H9 (cell line): ENCODE results near the gene DNLZ. TPM values are rescaled to one million over a fixed set of nuclear protein-coding genes. Genes with fewer than 3 reads are reported as not detected.

Experiments used
- DNase-seq: peaks from one replicate; pipeline ENCODE4 v3.0.0-alpha.2; 2017
- H2AFZ ChIP-seq: one replicate; pipeline ENCODE4 v1.6.1; 2013; ENCODE audit warnings: mild to moderate bottlenecking, low read length, control low read depth, moderate library complexity
- H2AK5ac ChIP-seq: 2 replicates; pipeline ENCODE4 v1.6.1; 2013; ENCODE audit warnings: low read length, control low read depth, mixed read lengths; ENCODE audit not compliant: insufficient read length
- H2BK120ac ChIP-seq: one replicate; pipeline ENCODE4 v1.6.1; 2013; ENCODE audit warnings: low read depth, mild to moderate bottlenecking, low read length, control low read depth, inconsistent platforms; ENCODE audit not compliant: poor library complexity, severe bottlenecking
- H2BK12ac ChIP-seq: 2 replicates; pipeline ENCODE4 v1.6.1; 2013; ENCODE audit warnings: low read length, control low read depth, mixed read lengths, low read depth; ENCODE audit not compliant: insufficient read length
- H2BK15ac ChIP-seq: 2 replicates; pipeline ENCODE4 v1.6.1; 2013; ENCODE audit warnings: low read depth, low read length, control low read depth
- H2BK20ac ChIP-seq: one replicate; pipeline ENCODE4 v1.6.1; 2013; ENCODE audit warnings: low read depth, mild to moderate bottlenecking, low read length, control low read depth, inconsistent platforms; ENCODE audit not compliant: poor library complexity, severe bottlenecking
- H2BK5ac ChIP-seq: 2 replicates; pipeline ENCODE4 v1.6.1; 2013; ENCODE audit warnings: low read length, control low read depth, mixed read lengths; ENCODE audit not compliant: insufficient read length
- H3K14ac ChIP-seq: 2 replicates; pipeline ENCODE4 v1.6.1; 2013; ENCODE audit warnings: low read length, control low read depth; ENCODE audit not compliant: insufficient read depth
- H3K18ac ChIP-seq: 2 replicates; pipeline ENCODE4 v1.6.1; 2013; ENCODE audit warnings: low read depth, mild to moderate bottlenecking, mixed read lengths, low read length, control low read depth; ENCODE audit not compliant: insufficient read length
- H3K23ac ChIP-seq: 2 replicates; pipeline ENCODE4 v1.6.1; 2013; ENCODE audit warnings: low read length, control low read depth, mixed read lengths, low read depth; ENCODE audit not compliant: insufficient read length
- H3K23me2 ChIP-seq: 2 replicates; pipeline ENCODE4 v1.6.1; 2013; ENCODE audit warnings: low read depth, mild to moderate bottlenecking, mixed read lengths, low read length, control low read depth; ENCODE audit not compliant: insufficient read length, poor library complexity, severe bottlenecking
- H3K27ac ChIP-seq: 2 replicates; pipeline ENCODE4 v1.5.1; 2013; ENCODE audit warnings: low read length, control low read depth, mixed read lengths, low read depth; ENCODE audit not compliant: insufficient read length
- H3K27me3 ChIP-seq: 2 replicates; pipeline ENCODE4 v1.6.1; 2013; ENCODE audit warnings: low read length, control low read depth, inconsistent platforms; ENCODE audit not compliant: insufficient read depth
- H3K4ac ChIP-seq: 2 replicates; pipeline ENCODE4 v1.6.1; 2013; ENCODE audit warnings: low read depth, mild to moderate bottlenecking, control low read depth, inconsistent platforms, low read length, moderate library complexity
- H3K4me1 ChIP-seq: 2 replicates; pipeline ENCODE4 v1.6.1; 2013; ENCODE audit warnings: low read length, control low read depth, inconsistent platforms; ENCODE audit not compliant: insufficient read depth
- H3K4me2 ChIP-seq: 2 replicates; pipeline ENCODE4 v1.6.1; 2013; ENCODE audit warnings: low read length, control low read depth, mixed read lengths; ENCODE audit not compliant: insufficient read length, insufficient read depth
- H3K56ac ChIP-seq: 2 replicates; pipeline ENCODE4 v1.6.1; 2013; ENCODE audit warnings: low read depth, mild to moderate bottlenecking, mixed read lengths, low read length, control low read depth; ENCODE audit not compliant: insufficient read length
- H3K79me1 ChIP-seq: 2 replicates; pipeline ENCODE4 v1.6.1; 2013; ENCODE audit warnings: low read depth, mild to moderate bottlenecking, moderate library complexity, low read length, control low read depth, inconsistent platforms; ENCODE audit not compliant: insufficient read depth, poor library complexity, severe bottlenecking
- H3K79me2 ChIP-seq: 2 replicates; pipeline ENCODE4 v1.6.1; 2013; ENCODE audit warnings: low read length, control low read depth, inconsistent platforms; ENCODE audit not compliant: insufficient read depth
- H3K9ac ChIP-seq: 2 replicates; pipeline ENCODE4 v1.6.1; 2013; ENCODE audit warnings: low read length, control low read depth, mixed read lengths; ENCODE audit not compliant: insufficient read length; ENCODE audit errors: extremely low read depth
- H3K9me3 ChIP-seq: one replicate; pipeline ENCODE4 v1.6.1; 2013; ENCODE audit warnings: low read depth, low read length, inconsistent platforms; ENCODE audit not compliant: control insufficient read depth
- H3T11ph ChIP-seq: one replicate; pipeline ENCODE4 v1.6.1; 2013; ENCODE audit warnings: mild to moderate bottlenecking, low read length, control low read depth, inconsistent platforms
- H4K20me1 ChIP-seq: one replicate; pipeline ENCODE4 v1.6.1; 2013; ENCODE audit not compliant: control insufficient read depth, insufficient read length, insufficient read depth
- H4K5ac ChIP-seq: 2 replicates; pipeline ENCODE4 v1.6.1; 2013; ENCODE audit warnings: low read depth, mild to moderate bottlenecking, mixed read lengths, low read length, control low read depth; ENCODE audit not compliant: insufficient read length
- H4K8ac ChIP-seq: replicated peaks from 2 replicates; pipeline ENCODE4 v1.6.1; 2013; ENCODE audit warnings: low read length, control low read depth, mixed read lengths, low read depth; ENCODE audit not compliant: insufficient read length
- H4K91ac ChIP-seq: 2 replicates; pipeline ENCODE4 v1.6.1; 2013; ENCODE audit warnings: low read depth, mild to moderate bottlenecking, moderate library complexity, mixed read lengths, low read length, control low read depth; ENCODE audit not compliant: insufficient read length
- H3K27ac Mint-ChIP-seq, 3 experiments: 2 replicates in 2 of 3; 3 replicates in 1 of 3; pipeline ENCODE4 v1.8.0; 2020 to 2021; ENCODE audit warnings: mixed read lengths in 3 of 3, mild to moderate bottlenecking in 1 of 3, moderate library complexity in 1 of 3
- H3K27me3 Mint-ChIP-seq: 2 replicates; pipeline ENCODE4 v1.8.0; 2021; ENCODE audit warnings: low read depth, mild to moderate bottlenecking, moderate library complexity, mixed read lengths
- H3K36me3 Mint-ChIP-seq, 3 experiments: 2 replicates in 2 of 3; 3 replicates in 1 of 3; pipeline ENCODE4 v1.8.0; 2020 to 2021; ENCODE audit warnings: low read depth in 3 of 3, mixed read lengths in 3 of 3; ENCODE audit not compliant: insufficient read depth in 1 of 3
- H3K4me1 Mint-ChIP-seq, 2 experiments: 2 replicates each; pipeline ENCODE4 v1.8.0; 2020; ENCODE audit warnings: mixed read lengths in 2 of 2
- H3K4me3 Mint-ChIP-seq, 2 experiments: 2 replicates in 1 of 2; 3 replicates in 1 of 2; pipeline ENCODE4 v1.8.0; 2020 to 2021; ENCODE audit warnings: mild to moderate bottlenecking in 2 of 2, mixed read lengths in 2 of 2, moderate library complexity in 1 of 2
- H3K9me3 Mint-ChIP-seq, 2 experiments: 2 replicates in 1 of 2; 3 replicates in 1 of 2; pipeline ENCODE4 v1.8.0; 2020; ENCODE audit warnings: mild to moderate bottlenecking in 2 of 2, mixed read lengths in 2 of 2, moderate library complexity in 1 of 2
- CTCF ChIP-seq: fragments of 200-600 bp; sonication (generic); conservative IDR thresholded peaks from 3 replicates; pipeline ENCODE4 v1.8.0; 2021; ENCODE audit warnings: antibody characterized with exemption, mild to moderate bottlenecking
- WGBS: extraction: QIAGEN DNeasy Blood & Tissue Kit; methylation state at CpG from one replicate; pipeline ENCODE4 v1.1.7; 2013; ENCODE audit warnings: missing lambda C conversion rate, low lambda C conversion rate, mixed read lengths; ENCODE audit not compliant: insufficient read length; ENCODE audit errors: extremely low coverage; 5-methylcytosine and 5-hydroxymethylcytosine counted together
- total RNA-seq: library from RNA; stranded (reverse); gene quantifications from 2 replicates; pipeline ENCODE4 v1.2.1, GENCODE V29; 2021

Gene DNLZ
- total RNA-seq, 1 experiment from 2014 or later: 24.8 TPM

- Histone ChIP-seq H2BK5ac (no peak overlapping the region), H4K20me1 (no peaks in the 10 kb centered on the region)
Observed at GRCh38 chr9:136331030-136331429, 32.5 kb downstream of the DNLZ start.

More at GRCh38 chr9:136331030-136331429, 32.5 kb downstream of the DNLZ start:
- no peaks in the 10 kb centered on the region for H3K9me3 Mint-ChIP-seq
- Histone ChIP-seq H2BK12ac (no peak overlapping the region), H3K14ac (no peak overlapping the region), H3K23me2 (no peaks in the 10 kb centered on the region), H3K27ac (no peak overlapping the region), H2BK120ac (no peak overlapping the region), H3K4me2 (no peak overlapping the region), H2AFZ (no peak overlapping the region), H2AK5ac (no peak overlapping the region), H3K79me2 (peaks cover 2% of the 10 kb centered on the region; the same call in 1 of the 2 replicates), H3K18ac (no peak overlapping the region), H4K5ac (no peak overlapping the region), H4K91ac (no peak overlapping the region), H4K8ac (no peak overlapping the region), H3K9ac (no peak overlapping the region), H3K9me3 (no peaks in the 10 kb centered on the region), H3K4ac (no peak overlapping the region), H2BK15ac (no peak overlapping the region), H3T11ph (no peak overlapping the region), H3K4me1 (peaks cover 2% of the 10 kb centered on the region; the same call in 1 of the 2 replicates), H3K56ac (no peak overlapping the region), H3K27me3 (no peaks in the 10 kb centered on the region), H3K79me1 (peaks cover 2% of the 10 kb centered on the region), H3K23ac (no peak overlapping the region), H2BK20ac (no peak overlapping the region)
- no peak for TF ChIP-seq CTCF
- WGBS: no CpG with 5 or more reads among the region's 15 CpGs
- DNase-seq: no peak
- H3K27me3 Mint-ChIP-seq: no peaks in the 10 kb centered on the region
- no peak overlapping the region; a peak in 1 of 7 replicates for H3K27ac Mint-ChIP-seq
- no peak overlapping the region for H3K4me3 Mint-ChIP-seq
- H3K4me1 Mint-ChIP-seq: peaks cover 9 to 11% of the 10 kb centered on the region in 2 experiments
- H3K36me3 Mint-ChIP-seq: no peaks in the 10 kb centered on the region; a peak in 1 of 7 replicates
